ENCODE measurements around the gene GNG12.

GNG12 gene

GRCh38 chr1:67717876-67718275 lies 115.4 kb downstream of the GNG12 start:
- Histone ChIP-seq H3K4me3 (ENCODE audit: low read length, poor library complexity, severe bottlenecking) (no peak overlapping the region), H3F3A (ENCODE audit: low read depth) (no peaks in the 10 kb centered on the region), H4K20me1 (ENCODE audit: insufficient read depth, low read length, poor library complexity, severe bottlenecking) (no peaks in the 10 kb centered on the region), H3K36me3 (ENCODE audit: insufficient read depth, low read length) (no peaks in the 10 kb centered on the region), H3K79me2 (ENCODE audit: insufficient read depth, low read length) (no peaks in the 10 kb centered on the region), H2AFZ (ENCODE audit: low read length) (no peak overlapping the region), H3K9me2 (replicated peaks; ENCODE audit: low read depth, low read length) (no peaks in the 10 kb centered on the region), H3K27me3 (ENCODE audit: insufficient read depth, low read length, poor library complexity, severe bottlenecking) (no peaks in the 10 kb centered on the region), H3K4me1 (ENCODE audit: insufficient read depth, low read length, poor library complexity, severe bottlenecking) (peaks cover 17% of the 10 kb centered on the region), H3K9ac (ENCODE audit: low read depth, low read length, poor library complexity, severe bottlenecking) (no peak overlapping the region), H3K4me2 (ENCODE audit: low read depth, low read length, poor library complexity, severe bottlenecking) (no peak overlapping the region), H3K9me3 (ENCODE audit: insufficient read depth, low read depth, low read length) (no peaks in the 10 kb centered on the region)
- no peak for TF ChIP-seq CTCF (conservative IDR thresholded peaks at IDR 0.05; ENCODE audit: low read length)
- no peak for TF ChIP-seq EZH2phosphoT487 (IDR thresholded peaks at IDR 0.05; ENCODE audit: borderline replicate concordance)

- H3K4me2 ChIP-seq (ENCODE audit: low read depth, low read length, poor library complexity, severe bottlenecking), result no peak overlapping the region
- H3K4me1 ChIP-seq (ENCODE audit: insufficient read depth, low read length, poor library complexity, severe bottlenecking), result peaks cover 21% of the 10 kb centered on the region
- no peak overlapping the region for H3K9ac ChIP-seq (ENCODE audit: low read depth, low read length, poor library complexity, severe bottlenecking)
- no peak overlapping the region for H3K4me3 ChIP-seq (ENCODE audit: low read length, poor library complexity, severe bottlenecking)
- H3K9me3 ChIP-seq (ENCODE audit: insufficient read depth, low read depth, low read length), result no peaks in the 10 kb centered on the region
- TF ChIP-seq EZH2phosphoT487 (IDR thresholded peaks at IDR 0.05; ENCODE audit: borderline replicate concordance), result no peak
- TF ChIP-seq CTCF (conservative IDR thresholded peaks at IDR 0.05; ENCODE audit: low read length), result no peak
- no peaks in the 10 kb centered on the region for H3K79me2 ChIP-seq (ENCODE audit: insufficient read depth, low read length)
- no peaks in the 10 kb centered on the region for H3F3A ChIP-seq (ENCODE audit: low read depth)
- no peaks in the 10 kb centered on the region for H4K20me1 ChIP-seq (ENCODE audit: insufficient read depth, low read length, poor library complexity, severe bottlenecking)
- H3K27me3 ChIP-seq (ENCODE audit: insufficient read depth, low read length, poor library complexity, severe bottlenecking), result no peaks in the 10 kb centered on the region
- no peaks in the 10 kb centered on the region for H3K36me3 ChIP-seq (ENCODE audit: insufficient read depth, low read length)
- H3K9me2 ChIP-seq (replicated peaks; ENCODE audit: low read depth, low read length), result no peaks in the 10 kb centered on the region
- H2AFZ ChIP-seq (ENCODE audit: low read length), result no peak overlapping the region
Measured at GRCh38 chr1:67716800-67717199, 116.5 kb downstream of the GNG12 start.

GRCh38 chr1:67715819-67716218 lies 117.4 kb downstream of the GNG12 start:
- no peak overlapping the region for H2AFZ ChIP-seq (ENCODE audit: low read length)
- H3K9me2 ChIP-seq (replicated peaks; ENCODE audit: low read depth, low read length), result no peaks in the 10 kb centered on the region
- H3F3A ChIP-seq (ENCODE audit: low read depth), result no peaks in the 10 kb centered on the region
- TF ChIP-seq CTCF (conservative IDR thresholded peaks at IDR 0.05; ENCODE audit: low read length) (no peak), EZH2phosphoT487 (IDR thresholded peaks at IDR 0.05; ENCODE audit: borderline replicate concordance) (no peak)
- no peaks in the 10 kb centered on the region for H3K36me3 ChIP-seq (ENCODE audit: insufficient read depth, low read length)
- no peaks in the 10 kb centered on the region for H3K27me3 ChIP-seq (ENCODE audit: insufficient read depth, low read length, poor library complexity, severe bottlenecking)
- H4K20me1 ChIP-seq (ENCODE audit: insufficient read depth, low read length, poor library complexity, severe bottlenecking), result no peaks in the 10 kb centered on the region
- H3K9ac ChIP-seq (ENCODE audit: low read depth, low read length, poor library complexity, severe bottlenecking), result no peak overlapping the region
- no peaks in the 10 kb centered on the region for H3K79me2 ChIP-seq (ENCODE audit: insufficient read depth, low read length)
- no peak overlapping the region for H3K4me3 ChIP-seq (ENCODE audit: low read length, poor library complexity, severe bottlenecking)
- peaks cover 23% of the 10 kb centered on the region for H3K4me1 ChIP-seq (ENCODE audit: insufficient read depth, low read length, poor library complexity, severe bottlenecking)
- no peaks in the 10 kb centered on the region for H3K9me3 ChIP-seq (ENCODE audit: insufficient read depth, low read depth, low read length)
- no peak overlapping the region for H3K4me2 ChIP-seq (ENCODE audit: low read depth, low read length, poor library complexity, severe bottlenecking)
